HT1080 (cell line): Measurements from ENCODE around the gene ODAD4. TPM values are rescaled to one million over a fixed set of nuclear protein-coding genes. Genes with fewer than 3 reads are reported as not detected.

Experiments used
- DNase-seq: peaks from one replicate; pipeline ENCODE4 v3.0.0-alpha.2; 2015; ENCODE audit warnings: low read depth
- total RNA-seq: library from RNA; depleted of rRNA; stranded (reverse); fragments of >200 nt; shearing (Covaris generic); gene quantifications from 2 replicates; pipeline ENCODE4 v1.2.3, GENCODE V29; 2014

Gene ODAD4
- total RNA-seq, 1 experiment from 2014 or later: 0.10 TPM

- no peak for DNase-seq
These were observed 10.8 kb downstream of the ODAD4 start for GRCh38 chr17:41941168-41941567.

DNA sequence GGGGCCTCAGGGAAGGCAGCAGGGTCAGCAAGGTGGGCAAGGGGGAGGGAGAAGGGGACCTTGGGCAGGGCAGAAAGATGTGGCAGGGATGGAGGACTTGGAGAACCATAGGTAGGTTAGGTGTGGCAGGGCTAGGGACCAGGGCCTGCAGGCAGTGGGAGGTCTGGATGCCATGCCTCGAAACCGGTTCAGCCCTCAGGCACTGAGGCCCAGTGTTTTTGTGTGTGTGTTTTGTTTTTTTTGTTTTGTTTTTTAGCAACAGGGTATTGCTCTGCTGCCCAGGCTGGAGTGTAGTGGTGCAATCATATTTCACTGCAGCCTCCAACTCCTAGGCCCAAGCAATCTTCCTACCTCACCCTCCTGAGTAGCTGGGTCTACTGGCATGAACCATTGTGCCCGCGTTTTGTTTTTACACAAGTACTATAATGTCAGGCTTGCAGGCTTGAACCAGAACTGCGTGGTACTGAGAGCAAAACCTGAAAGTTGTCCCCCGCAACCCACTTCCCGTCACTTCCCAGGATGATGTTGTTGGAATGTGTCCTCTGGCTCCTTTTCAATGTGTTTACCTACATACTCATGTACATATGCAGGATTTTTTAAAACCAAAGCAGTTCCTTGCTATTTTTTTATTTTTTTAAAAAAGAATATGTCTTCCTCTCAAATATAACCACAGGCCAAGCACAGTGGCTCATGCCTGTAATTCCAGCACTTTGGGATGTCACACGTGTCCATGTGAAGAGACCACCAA, 12.4 kb downstream of the ODAD4 start:
- DNase-seq: no peak

- DNase-seq: no peak
These were observed 13.1 kb downstream of the ODAD4 start for GRCh38 chr17:41943492-41943891.

GRCh38 chr17:41944943-41945342, 14.5 kb downstream of the ODAD4 start:
- no peak for DNase-seq

DNA sequence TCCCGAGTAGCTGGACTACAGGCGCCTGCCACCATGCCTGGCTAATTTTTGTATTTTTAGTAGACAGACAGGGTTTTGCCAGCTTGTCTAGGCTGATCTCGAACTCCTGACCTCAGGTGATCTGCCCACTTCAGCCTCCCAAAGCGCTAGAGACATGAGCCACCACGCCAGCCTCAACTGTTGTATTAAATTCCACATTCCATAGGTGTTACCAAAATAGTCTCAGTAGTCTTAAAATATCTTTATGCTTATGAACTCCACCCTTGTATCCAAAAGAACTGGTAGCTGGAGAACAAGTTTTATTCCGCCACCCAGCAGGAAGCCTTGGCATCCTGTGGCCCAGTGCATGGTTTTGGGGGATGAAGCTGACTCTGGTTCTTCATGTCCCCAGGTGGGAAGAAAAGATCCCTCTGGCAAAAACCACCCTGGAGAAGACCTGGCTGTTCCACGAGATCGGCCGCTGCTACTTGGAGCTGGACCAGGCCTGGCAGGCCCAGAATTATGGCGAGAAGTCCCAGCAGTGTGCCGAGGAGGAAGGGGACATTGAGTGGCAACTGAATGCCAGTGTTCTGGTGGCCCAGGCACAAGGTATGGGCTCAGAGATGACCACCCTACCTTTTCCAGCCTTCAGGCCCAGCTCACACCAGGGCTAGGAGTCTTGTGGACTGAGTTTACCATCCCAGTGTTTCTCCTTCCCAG, 18.5 kb downstream of the ODAD4 start:
- no peak for DNase-seq

DNA sequence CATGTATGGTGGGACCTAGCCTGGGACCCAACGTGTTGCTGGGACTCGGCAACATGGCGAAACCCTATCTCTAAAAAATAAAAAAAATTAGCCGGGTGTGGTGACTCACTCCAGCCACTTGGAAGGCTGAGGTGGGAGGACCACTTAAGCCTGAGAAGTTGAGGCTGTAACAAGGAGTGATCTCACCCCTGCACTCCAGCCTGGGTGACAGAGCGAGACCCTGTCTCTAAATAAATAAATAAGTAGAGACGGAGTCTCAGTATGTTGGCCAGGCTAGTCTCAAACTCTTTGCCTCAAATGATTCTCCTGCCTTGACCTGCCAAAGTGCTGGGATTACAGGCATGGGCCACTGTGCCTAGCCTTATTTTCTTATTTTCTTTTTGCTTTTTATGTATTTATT, 26.1 kb downstream of the ODAD4 start:
- peak; percentile 31 for DNase-seq

DNA sequence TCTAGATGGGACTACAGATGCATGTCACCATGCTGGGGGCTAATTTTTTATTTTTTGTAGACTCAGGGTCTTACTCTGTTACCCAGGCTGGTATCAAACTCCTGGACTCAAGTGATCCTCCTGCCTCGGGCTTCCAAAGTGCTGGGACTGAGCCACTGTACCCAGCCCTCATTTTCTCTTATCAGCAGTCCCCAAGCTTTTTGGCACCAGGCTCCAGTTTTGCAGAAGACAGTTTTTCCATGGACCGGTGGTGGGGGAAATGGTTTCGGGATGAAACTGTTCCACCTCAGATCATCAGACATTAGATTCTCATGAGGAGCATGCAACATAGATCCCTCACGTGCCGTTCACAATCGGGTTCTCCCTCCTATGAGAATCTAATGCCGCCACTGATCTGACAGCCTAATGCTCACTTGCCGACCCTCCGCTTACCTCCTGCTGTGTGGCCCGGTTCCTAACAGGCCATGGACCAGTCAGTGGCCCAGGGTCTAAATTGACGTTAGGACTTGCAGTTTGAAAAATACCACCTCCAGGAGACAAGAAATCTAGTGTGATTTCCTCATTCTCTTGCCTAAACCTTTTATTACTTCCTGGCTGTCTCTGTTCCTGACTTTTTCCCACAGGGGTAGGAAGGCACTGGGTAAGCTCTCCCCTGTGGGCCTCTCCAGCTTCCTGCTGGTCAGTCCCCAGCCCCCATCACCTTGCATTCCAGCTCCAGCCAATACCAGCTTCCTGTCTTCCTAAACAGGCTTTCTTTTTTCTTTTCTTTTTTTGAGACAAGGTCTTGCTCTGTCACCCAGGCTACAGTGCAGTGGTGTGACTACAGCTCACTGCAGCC, 26.8 kb downstream of the ODAD4 start:
- DNase-seq: peak; percentile 77

- no peak for DNase-seq
These were observed 27.5 kb downstream of the ODAD4 start for GRCh38 chr17:41957869-41958439.

DNA sequence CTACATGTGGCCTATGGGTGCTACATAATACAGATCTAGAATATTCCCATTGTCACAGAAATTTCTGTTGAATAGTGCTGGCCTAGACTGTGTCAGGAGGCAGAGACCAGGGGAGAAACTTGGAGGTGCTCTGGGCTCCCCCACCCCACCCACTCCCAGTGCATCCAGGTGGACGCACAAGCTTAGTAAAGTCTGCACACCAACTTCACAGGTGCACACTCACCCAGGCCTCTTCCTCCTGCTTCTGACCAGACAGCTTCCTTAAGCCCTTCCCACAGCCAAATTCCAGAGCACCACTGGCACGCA, 28.6 kb downstream of the ODAD4 start:
- no peak for DNase-seq

DNA sequence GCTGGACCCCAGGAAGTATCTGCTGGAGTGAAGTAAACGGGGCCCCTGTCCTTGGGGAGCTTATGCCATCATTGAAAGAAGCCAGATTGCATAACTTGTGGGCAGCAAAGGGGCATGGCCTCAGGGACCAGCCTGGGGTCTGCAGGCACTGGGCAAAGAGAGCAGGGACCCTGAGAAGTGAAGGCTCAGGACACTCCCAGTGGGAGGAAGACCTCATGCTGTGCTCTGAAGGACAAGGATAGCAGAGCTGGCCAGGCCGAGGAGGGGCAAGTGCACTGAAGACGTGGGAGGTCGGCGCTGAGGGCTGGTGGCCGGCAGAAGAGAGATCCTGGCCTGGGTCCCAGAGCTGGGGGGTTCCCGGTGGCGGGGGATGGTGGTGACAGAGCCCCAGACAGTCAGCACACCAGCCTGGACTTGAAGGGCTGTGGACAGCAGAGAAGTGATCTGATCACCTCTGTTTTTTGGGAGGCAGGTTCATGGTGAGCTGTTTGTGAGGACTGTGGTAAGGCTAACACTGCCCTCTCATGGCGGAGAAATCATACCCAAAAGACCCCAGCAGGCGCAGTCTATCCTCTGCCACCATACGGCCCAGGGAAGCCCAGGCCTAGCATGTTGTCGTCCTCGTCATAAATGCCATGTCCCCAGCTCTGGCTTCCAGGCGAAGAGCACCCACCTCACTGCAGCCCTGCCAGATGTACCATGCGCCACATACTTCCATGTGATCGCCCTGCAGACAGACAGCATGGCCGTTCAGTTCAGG, 29.1 kb downstream of the ODAD4 start:
- peak; percentile 78 for DNase-seq

DNA sequence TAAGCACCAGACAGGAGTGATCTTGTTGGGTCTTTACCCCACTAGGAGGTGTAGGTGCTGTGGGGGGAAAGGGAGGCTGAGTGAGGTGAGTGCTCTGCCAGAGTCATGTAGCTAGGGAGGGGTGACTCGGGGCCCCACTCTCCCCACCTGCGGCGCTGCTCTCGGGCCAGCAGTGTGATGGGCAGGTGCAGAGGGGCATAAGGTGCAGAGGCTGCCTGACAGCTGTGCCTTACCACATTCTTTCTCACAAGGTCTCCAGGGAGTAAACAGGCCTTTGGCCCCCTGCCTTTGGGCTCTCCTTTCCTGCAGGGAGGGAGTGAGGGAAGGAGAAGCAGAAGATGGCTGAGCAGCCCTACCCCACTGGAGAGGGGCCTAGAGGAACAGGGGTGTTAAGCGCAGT, 31.7 kb downstream of the ODAD4 start:
- no peak for DNase-seq

DNA sequence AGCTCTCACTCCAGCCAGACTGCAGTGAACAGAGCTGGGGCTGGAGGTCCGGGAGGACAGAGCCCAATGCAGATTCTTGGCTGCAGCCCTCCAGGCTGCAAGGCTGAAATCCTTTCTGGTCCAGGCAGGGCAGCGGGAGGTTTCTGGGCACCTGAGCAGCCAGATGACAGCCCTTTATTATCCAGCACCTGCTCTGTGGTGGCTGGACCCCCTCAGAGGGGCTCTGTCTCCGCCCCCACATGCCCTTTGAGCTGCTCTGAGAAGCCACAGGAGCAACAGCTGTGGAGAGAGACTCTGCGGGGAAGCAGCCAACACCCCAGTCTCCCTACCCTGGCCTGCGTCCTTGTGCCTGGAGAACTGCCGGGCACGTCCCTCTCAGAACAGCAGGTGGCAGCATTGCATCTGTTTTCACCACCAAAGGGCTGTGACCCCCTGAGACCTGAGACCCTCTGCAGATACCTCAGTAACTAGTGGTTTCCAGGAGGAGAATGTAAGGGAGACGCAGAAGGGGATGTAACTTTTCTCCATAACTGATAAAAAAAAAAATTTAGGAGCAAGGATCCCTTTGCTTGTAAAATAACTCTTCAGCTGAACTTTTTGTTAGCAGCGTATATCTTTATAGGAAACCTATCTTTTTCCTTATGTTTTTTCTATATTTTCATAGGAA, 32.5 kb downstream of the ODAD4 start:
- peak; percentile 54 for DNase-seq

DNA sequence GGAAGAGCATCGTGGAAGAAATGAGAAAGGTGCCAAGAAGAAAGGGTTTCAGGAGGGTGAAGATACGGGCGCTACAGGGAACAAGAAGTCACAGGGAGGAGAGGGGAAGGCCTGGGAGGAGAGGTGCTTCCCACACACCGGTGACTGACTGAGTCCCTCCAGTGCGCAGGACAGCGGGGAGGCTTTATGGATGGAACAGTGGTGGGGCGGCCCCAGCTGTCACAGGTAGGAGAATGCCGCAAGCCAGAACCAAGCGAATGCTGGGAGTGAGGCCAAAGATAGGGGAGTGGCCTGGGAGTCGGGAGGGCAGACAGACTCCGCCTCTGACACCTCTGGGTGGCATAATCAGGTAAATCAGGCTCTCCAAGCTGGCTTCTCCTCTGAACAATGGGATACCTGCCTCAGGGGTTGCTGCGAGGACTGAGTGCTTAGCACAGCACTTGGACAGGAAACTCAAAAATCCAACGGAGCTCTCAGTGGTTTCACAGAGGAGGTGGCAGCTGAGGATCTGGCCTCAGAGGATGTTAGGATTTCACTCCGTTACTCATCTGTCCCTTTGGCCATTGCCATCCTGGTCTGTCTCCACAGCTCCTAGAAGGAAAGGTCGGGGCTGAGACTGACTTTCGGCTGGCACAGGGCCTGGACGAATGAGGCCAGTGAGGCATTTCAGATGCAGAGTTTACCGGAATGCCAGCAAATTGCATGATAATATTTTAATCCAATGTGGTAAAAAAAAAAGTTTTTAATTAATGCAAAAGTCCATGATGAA, 35.5 kb downstream of the ODAD4 start:
- DNase-seq: peak; percentile 46

DNA sequence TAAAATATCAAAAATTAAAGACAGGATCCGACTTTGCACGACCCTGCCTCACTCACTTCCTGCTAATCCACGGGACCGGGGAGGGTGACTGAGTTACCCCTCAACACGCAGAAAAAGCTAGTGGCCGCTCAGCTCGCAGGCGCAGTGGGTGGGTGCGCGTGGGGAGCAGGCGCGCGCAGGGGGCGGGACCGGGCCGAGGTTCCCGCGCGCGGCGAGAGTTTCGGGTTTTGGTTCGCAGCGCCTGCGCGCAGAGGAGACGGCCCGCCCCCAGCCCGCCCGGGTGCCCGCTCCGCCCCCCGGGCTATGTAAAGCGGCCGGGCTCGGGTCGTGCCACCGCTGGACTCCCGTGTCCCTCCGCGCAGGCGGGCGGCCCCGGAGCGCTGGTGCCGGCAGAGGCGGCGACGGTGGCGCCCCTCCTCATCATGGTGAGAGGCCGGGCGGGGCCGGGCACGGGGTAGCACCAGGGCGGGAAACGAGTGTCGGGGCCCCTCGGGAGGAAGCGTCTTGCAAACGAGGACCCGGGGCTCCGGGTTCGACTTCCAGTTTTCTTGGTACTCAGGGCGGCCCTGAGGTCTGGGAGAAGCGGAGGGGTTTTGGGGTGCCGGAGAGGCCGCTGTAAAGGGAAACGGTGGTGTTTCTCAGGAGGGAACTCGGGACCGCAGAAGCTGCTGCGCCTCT, 36.2 kb downstream of the ODAD4 start, which contains the start of gene CNP:
Gene CNP, plus strand, starts transcription at position 333 of the 678 bp plus-strand sequence. Its CDS starts 90 bp downstream, at position 423.
- peak; percentile 78 for DNase-seq

- no peak for DNase-seq
These were observed 36.9 kb downstream of the ODAD4 start for GRCh38 chr17:41967141-41967920.

DNA sequence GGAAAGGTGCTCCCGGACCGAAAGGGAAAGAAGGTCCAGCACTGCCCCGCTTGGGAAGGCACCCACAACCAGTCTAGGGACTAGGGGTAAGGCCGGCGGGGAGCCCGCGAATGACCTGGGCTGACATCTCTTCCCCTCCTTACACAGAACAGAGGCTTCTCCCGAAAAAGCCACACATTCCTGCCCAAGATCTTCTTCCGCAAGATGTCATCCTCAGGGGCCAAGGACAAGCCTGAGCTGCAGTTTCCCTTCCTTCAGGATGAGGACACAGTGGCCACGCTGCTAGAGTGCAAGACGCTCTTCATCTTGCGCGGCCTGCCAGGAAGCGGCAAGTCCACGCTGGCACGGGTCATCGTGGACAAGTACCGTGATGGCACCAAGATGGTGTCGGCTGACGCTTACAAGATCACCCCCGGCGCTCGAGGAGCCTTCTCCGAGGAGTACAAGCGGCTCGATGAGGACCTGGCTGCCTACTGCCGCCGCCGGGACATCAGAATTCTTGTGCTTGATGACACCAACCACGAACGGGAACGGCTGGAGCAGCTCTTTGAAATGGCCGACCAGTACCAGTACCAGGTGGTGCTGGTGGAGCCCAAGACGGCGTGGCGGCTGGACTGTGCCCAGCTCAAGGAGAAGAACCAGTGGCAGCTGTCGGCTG, 37.6 kb downstream of the ODAD4 start:
- no peak for DNase-seq

DNA sequence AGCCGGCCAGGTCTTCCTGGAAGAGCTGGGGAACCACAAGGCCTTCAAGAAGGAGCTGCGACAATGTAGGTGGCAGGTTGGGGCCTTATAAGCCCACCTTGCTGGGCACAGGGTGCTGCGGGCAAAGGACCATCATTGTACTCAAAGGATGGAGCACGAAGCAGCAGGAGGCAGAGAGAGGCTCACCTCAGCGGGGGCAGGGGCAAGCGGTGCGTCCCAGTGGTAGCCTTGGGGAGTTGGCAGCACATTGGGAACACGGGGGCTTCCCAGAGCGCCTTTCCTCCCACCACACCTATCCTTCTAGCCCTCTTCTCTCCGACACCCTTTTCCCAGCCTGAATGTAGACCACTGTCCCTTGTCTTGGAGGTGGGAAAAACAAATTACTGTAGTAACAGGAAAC, 38.3 kb downstream of the ODAD4 start:
- DNase-seq: no peak

GRCh38 chr17:41970901-41971331, 40.5 kb downstream of the ODAD4 start:
- no peak for DNase-seq
